ENCODE results near the gene FNDC3B. TPM values are rescaled to one million over a fixed set of nuclear protein-coding genes. Genes with fewer than 3 reads are reported as not detected.

FNDC3B gene
- total and polyA plus RNA-seq, 2 donors (not counting 3 experiments of a cell fraction or from before 2014, with no cell fraction given) = 91.6 to 295 TPM

GRCh38 chr3:172078721-172079120, 39.3 kb downstream of the FNDC3B start:
- H3K36me3 ChIP-seq (ENCODE audit: control insufficient read depth in 2 of 2, extremely low read depth in 1 of 2, insufficient read depth in 2 of 2, low read length in 2 of 2) = peaks cover 6 to 8% of the 10 kb centered on the region in 2 experiments

More at GRCh38 chr3:172078721-172079120, 39.3 kb downstream of the FNDC3B start:
- H2AFZ ChIP-seq (ENCODE audit: low read depth, low read length) = no peak overlapping the region
- POLR2A ChIA-PET = no interaction called here
- H3K27ac ChIP-seq (ENCODE audit: insufficient read depth, low read depth, low read length) = no peak overlapping the region
- DNase-seq (ENCODE audit: low read depth, low spot score) (no peak), FAIRE-seq (no peak)
- TF ChIP-seq POLR2AphosphoS5 (IDR thresholded peaks at IDR 0.05; ENCODE audit: insufficient read depth, low read depth, low read length) (no peak), CTCF (IDR thresholded peaks at IDR 0.05; ENCODE audit: extremely low read depth in 1 of 2, insufficient read depth in 1 of 2, low read depth in 1 of 2, low read length in 2 of 2) (no peak), JUN (IDR thresholded peaks at IDR 0.05; ENCODE audit: borderline replicate concordance, insufficient read depth, insufficient read length, low read depth) (no peak), POLR2A (IDR thresholded peaks at IDR 0.05; ENCODE audit: low read depth, low read length) (no peak), GATA2 (IDR thresholded peaks at IDR 0.05; ENCODE audit: insufficient read depth, insufficient read length, low read depth, low read length) (no peak)
- peaks cover 22% of the 10 kb centered on the region for H4K20me1 ChIP-seq (replicated peaks; ENCODE audit: control insufficient read depth, extremely low read depth, insufficient read depth, low read length)
- intact Hi-C loops (cut with micrococcal nuclease) (no loop called here), dilution Hi-C loops (cut with MboI; ENCODE audit: extremely low pct_ligation_motif_present, low sequenced_read_pairs) (no loop called here)
- CTCF ChIA-PET = no interaction called here
- no peak overlapping the region for H3K4me2 ChIP-seq (ENCODE audit: insufficient read depth, low read length)
- H3K9me1 ChIP-seq (replicated peaks; ENCODE audit: control insufficient read depth, extremely low read depth, insufficient read depth, low read length) = peaks cover 2% of the 10 kb centered on the region
- no peak overlapping the region for H3K9ac ChIP-seq (replicated peaks; ENCODE audit: extremely low read depth, insufficient read depth, low read length)
- H3K4me3 ChIP-seq (replicated peaks in 1 of 3; ENCODE audit: insufficient read depth in 1 of 3, low read depth in 1 of 3, low read length in 3 of 3) = no peak overlapping the region
- no peaks in the 10 kb centered on the region for H3K27me3 ChIP-seq (ENCODE audit: control insufficient read depth in 2 of 2, insufficient read depth in 2 of 2, low read length in 2 of 2)
- BruUV-seq (replicated peaks) = no TSS peak
- no peaks in the 10 kb centered on the region for H3K9me3 ChIP-seq (replicated peaks; ENCODE audit: control insufficient read depth, insufficient read depth, low read length)
- H3K4me1 ChIP-seq (ENCODE audit: control insufficient read depth, extremely low read depth, insufficient read depth, low read length) = peaks cover 11% of the 10 kb centered on the region
- H3K79me2 ChIP-seq (ENCODE audit: control insufficient read depth, insufficient read depth, low read length) = peaks cover 97% of the 10 kb centered on the region
